OCI-LY7 (cell line): Measurements from ENCODE around the gene UGT2B28.

Source experiments
- EZH2phosphoT487 ChIP-seq: fragments of 200-600 bp; sonication (generic); IDR thresholded peaks from 2 replicates; pipeline ENCODE4 v1.6.1; 2018; ENCODE audit warnings: low read depth, borderline replicate concordance, mild to moderate bottlenecking, mixed run types, antibody characterized with exemption, low read length, moderate library complexity, mixed read lengths
- TF ChIP-seq, protein P1 (sequence below): fragments of 200-600 bp; sonication (generic); conservative IDR thresholded peaks from 2 replicates; pipeline ENCODE4 v1.5.1; 2014; ENCODE audit warnings: mild to moderate bottlenecking, antibody characterized with exemption, low read length, moderate library complexity, mixed read lengths

DNA sequence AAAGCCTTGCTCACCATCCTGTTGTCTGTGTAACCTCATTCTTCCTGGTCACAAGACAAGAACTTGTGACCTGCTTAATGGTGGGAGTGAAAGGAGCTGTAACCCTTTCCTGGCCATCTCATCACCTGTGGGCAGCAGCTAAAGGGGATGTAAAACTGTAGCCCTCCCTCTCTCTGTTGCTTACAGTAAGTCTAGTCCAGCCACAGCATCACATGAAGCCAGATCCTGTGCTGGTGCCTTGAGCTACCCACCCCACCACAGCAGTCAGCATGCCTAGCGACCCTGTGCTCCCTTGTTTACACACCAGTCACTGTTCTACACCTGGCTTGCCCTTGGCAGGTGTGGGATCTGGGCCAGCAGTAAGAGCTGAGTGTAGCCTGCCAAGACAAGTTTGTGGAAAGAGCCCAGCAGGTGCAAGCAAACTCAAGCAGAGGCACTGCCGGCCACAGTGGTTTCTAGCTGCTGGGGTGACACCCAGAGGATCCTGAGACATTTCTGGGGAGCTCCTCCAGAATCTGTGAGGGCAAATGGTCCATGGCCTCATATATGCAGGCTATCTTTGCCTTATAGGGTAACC lies 41.0 kb downstream of the UGT2B28 start:
- TF ChIP-seq, protein P1, sequence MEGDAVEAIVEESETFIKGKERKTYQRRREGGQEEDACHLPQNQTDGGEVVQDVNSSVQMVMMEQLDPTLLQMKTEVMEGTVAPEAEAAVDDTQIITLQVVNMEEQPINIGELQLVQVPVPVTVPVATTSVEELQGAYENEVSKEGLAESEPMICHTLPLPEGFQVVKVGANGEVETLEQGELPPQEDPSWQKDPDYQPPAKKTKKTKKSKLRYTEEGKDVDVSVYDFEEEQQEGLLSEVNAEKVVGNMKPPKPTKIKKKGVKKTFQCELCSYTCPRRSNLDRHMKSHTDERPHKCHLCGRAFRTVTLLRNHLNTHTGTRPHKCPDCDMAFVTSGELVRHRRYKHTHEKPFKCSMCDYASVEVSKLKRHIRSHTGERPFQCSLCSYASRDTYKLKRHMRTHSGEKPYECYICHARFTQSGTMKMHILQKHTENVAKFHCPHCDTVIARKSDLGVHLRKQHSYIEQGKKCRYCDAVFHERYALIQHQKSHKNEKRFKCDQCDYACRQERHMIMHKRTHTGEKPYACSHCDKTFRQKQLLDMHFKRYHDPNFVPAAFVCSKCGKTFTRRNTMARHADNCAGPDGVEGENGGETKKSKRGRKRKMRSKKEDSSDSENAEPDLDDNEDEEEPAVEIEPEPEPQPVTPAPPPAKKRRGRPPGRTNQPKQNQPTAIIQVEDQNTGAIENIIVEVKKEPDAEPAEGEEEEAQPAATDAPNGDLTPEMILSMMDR: no peak
- no peak for TF ChIP-seq EZH2phosphoT487
